GM12892 (cell line): ENCODE measurements around the gene KDM2B.

ENCODE experiments used
- DNase-seq: peaks from one replicate; pipeline ENCODE4 v3.0.0; 2011; ENCODE audit not compliant: insufficient read length
- FAIRE-seq: peaks from 2 replicates; lab custom pipeline; 2011; peaks lifted over from hg19 to GRCh38; lab: Jason Lieb, UNC
- POLR2A ChIP-seq: IDR thresholded peaks from 2 replicates; pipeline ENCODE4 v1.6.1; 2011; ENCODE audit warnings: low read depth, low read length, control low read depth
- POLR2AphosphoS5 ChIP-seq: IDR thresholded peaks from 2 replicates; pipeline ENCODE4 v1.6.1; 2011; ENCODE audit warnings: low read depth, low read length, control low read depth
- TAF1 ChIP-seq: IDR thresholded peaks from 2 replicates; pipeline ENCODE4 v1.6.1; 2011; ENCODE audit warnings: low read depth, mild to moderate bottlenecking, control low read depth, low read length, borderline replicate concordance

Gene KDM2B

DNA sequence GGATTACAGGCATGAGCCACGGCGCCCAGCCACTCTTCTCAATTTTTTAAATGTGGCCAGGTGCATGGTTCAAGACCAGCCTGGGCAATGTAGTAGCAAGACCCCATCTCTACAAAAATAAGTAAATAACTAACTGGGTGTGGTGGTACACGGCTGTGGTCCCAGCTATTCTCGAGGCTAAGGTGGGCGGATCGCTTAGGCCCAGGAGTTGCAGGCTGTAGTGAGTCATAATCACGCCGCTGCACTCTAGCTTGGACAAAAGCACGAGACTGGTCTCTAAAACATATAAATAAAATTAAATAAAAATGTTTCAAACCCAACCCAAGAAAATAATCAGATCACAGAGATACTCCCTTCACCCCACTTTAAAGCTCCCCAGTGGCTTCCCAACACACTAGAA is 8.9 kb downstream of the KDM2B start:
- DNase-seq (no peak), FAIRE-seq (no peak)

DNA sequence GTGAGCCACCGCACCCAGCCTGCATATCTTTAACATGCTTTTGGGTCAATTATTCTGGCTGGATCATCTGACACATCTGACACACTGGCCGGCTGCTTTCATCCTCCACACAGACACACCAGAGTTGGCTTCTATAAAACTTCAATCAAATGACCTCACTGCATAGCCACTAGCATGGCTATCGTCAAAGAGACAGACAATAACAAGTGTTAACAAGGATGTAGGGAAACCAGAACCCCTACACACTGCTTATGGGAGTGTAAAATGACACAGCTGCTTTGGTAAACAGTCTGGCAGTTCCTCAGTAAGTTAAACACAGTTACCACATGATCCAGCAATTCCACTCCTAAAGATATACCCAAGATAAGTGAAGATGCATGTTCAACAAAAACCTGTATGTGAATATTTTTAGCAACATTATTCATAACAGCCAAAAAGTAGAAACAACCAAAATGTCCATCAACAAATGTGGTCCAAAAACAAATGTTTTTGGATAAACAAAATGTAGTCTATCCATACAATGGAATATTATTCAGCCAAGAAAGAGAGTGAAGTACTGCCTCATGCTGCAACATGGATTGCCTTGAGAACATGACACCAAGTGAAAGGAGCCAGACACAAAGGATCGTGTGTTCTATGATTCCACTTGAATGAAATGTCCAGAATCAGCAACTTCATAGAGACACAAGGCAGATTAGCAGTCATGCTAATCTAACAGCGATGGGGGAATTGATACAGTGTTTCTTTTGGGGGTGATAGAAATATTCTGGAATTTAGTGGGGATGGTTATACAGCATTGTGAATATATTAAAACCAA is 10.1 kb downstream of the KDM2B start:
- DNase-seq: no peak
- FAIRE-seq: no peak
- no peak for TF ChIP-seq POLR2A
- no peak for TF ChIP-seq POLR2AphosphoS5
- no peak for TF ChIP-seq TAF1

More for the DNA sequence above, 8.9 kb downstream of the KDM2B start:
- TF ChIP-seq TAF1 (no peak), POLR2A (no peak), POLR2AphosphoS5 (no peak)

DNA sequence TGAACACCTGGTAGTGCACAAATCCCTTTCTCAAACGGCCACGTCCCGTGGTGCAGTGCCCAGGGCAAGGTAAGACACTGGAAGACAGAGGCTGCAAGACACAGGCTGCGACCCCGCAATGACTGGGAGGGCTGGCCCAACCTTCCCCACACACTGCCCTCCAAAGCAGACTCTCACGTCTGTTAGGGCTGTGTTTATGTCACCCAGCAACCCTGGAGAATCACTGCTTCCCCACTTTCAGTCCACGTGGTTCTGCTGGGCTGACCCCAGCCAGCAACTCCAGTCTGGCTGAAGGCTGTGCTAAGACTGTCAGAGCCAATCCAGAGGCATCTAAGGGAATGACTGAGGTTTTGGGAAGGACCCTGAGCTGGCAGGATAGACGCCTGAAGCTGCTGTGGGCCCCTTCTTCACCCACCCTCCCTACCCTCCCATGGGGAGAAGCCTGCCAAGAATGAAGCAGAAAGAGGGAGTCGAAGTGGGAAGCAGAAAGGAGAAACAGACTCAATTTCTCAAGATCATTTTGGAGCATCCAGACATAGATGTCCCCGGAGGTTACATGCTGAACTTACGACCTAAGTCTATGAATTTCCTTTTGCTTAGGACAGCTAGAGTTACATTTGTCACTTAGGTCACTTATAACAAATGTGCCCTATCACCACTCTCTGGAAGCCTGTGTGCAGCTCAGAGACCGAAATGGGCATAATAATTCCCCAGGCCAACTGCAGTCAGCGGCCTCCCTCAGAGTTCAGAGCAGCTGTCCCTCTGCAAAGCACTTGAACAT is 11.7 kb downstream of the KDM2B start:
- TF ChIP-seq TAF1 (no peak), POLR2AphosphoS5 (no peak), POLR2A (no peak)
- FAIRE-seq (no peak), DNase-seq (no peak)

DNA sequence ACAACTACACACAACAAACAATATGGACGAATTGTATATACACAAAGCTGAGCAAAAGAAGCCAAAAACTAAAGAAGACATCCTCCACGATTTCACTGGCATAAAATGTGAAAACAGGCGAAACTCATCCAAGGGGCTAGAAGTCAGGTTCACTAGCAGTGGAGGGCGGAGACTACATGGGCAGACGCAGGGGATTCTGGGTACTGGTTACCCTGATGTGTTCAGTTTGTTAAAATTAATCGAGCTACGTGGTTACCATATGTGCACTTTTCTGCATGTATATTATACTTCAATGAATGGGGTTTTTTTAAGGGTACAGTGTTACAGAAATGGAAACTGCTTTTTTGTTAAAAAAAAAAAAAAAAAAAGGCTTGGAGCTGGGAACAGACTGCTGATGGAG is 12.3 kb downstream of the KDM2B start:
- no peak for TF ChIP-seq TAF1
- no peak for TF ChIP-seq POLR2AphosphoS5
- TF ChIP-seq POLR2A: no peak
- peak; percentile 30 for FAIRE-seq

DNA sequence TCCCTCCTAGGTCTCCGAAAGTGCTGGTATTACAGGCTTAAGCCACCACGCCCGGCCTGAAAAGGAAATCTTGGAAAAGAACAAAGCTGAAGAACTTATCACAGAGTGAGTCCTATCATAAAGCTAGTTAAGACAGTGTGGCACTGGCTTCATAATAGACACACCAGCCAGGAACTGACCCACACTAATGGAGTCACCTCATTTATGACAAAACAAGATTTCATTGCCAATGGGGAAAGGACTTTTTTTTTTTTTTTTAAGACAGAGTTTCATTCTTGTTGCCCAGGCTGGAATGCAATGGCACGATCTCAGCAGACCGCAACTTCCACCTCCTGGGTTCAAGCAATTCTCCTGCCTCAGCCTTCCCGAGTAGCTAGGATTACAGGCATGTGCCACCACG is 15.7 kb downstream of the KDM2B start:
- no peak for DNase-seq
- TF ChIP-seq POLR2A (no peak), TAF1 (no peak), POLR2AphosphoS5 (no peak)
- FAIRE-seq: no peak

More for the DNA sequence above, 12.3 kb downstream of the KDM2B start:
- DNase-seq: no peak

DNA sequence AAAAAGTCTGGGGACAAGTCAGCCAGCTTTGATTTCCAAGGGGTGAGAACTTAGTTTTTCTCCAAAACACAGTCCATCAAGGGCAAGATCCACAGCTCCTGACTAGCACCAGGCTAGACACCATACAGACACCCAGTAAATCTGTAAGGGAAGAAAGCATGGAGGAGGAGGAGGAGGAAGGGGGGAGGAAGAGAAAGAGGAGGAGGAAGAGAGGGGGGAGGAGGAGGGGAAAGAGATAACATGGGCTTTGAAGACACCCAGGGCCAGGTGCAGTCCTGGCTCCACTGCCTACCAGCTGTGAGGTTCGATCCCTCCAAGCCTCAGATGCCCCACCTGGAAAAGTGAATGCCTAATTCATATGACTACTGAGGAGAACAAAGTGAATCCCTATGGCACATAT is 18.3 kb downstream of the KDM2B start:
- TF ChIP-seq POLR2AphosphoS5: no peak
- no peak for TF ChIP-seq TAF1
- TF ChIP-seq POLR2A: no peak
- FAIRE-seq (no peak), DNase-seq (no peak)

DNA sequence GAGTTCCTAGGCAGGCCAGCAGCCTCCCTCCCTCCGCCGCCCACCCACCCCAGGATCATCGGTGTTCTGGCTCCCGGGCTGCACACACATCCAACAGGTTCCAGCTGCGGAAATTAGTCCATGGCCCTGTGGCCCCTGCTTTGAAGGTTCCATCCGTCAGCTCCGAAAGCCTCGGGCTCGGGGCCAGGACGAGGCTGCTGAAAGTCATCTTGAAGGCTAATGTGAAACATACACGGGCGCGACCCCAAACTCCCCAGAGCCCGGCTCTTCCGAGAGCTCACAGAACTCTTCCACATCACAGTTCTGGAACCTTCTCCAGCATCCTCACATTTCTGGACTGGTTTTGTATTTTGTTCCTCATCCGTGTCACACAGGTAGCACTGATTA is 19.8 kb downstream of the KDM2B start:
- no peak for TF ChIP-seq TAF1
- TF ChIP-seq POLR2A: no peak
- FAIRE-seq (no peak), DNase-seq (no peak)

DNA sequence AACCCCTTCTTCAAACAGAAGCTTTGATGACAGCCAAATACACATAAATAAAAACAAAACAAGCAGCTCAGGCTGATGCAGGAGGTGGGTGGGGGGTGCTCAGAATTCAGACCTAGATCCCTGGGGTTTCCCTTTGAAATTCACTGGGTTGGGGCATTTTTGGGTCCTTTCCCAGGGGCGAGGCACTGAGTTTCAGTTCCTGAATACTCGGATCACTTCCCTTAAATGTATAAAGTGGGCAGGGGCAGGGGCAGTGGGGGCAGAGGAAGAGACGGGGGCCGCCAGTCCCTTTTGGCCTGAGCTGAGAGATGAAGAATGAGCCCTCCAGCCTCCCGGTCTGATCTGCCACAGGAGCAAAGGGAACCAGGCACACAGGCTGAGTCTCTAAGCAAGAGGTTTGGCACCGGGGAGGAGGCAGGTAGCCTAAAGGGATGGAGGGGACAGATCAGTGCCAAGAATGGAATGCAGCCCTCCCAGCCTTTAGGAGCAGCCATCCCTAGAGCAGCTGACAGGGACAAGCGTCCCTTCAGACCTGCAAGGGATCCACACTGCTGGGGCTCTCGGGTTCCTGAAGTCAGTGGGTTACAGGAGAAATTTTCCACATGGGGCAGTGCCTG is 20.3 kb downstream of the KDM2B start:
- peak; percentile 14 for FAIRE-seq
- DNase-seq: no peak
- TF ChIP-seq POLR2A: no peak
- TF ChIP-seq TAF1: no peak
- no peak for TF ChIP-seq POLR2AphosphoS5

DNA sequence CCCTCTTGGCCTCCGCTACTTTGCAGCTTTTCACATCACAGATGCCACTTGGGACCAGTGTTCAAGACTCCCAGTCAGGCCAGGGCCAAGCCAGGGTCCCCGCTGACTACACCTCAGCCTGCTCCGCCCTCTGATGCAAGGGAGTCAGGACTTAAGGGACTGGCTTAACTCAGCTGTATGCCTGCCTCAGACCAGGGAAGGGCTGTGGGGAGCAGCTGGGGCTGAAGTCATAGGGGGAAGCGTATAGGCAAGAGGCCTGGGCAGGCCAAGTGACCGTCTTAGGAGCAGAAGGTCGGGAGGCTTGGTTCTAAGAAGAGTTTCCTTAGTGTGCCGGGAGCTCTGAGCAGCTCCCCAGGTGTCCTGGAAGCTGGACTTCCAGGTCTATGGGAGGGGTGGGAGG is 21.9 kb downstream of the KDM2B start:
- DNase-seq: no peak
- no peak for FAIRE-seq
- TF ChIP-seq POLR2AphosphoS5 (no peak), POLR2A (no peak), TAF1 (no peak)

DNA sequence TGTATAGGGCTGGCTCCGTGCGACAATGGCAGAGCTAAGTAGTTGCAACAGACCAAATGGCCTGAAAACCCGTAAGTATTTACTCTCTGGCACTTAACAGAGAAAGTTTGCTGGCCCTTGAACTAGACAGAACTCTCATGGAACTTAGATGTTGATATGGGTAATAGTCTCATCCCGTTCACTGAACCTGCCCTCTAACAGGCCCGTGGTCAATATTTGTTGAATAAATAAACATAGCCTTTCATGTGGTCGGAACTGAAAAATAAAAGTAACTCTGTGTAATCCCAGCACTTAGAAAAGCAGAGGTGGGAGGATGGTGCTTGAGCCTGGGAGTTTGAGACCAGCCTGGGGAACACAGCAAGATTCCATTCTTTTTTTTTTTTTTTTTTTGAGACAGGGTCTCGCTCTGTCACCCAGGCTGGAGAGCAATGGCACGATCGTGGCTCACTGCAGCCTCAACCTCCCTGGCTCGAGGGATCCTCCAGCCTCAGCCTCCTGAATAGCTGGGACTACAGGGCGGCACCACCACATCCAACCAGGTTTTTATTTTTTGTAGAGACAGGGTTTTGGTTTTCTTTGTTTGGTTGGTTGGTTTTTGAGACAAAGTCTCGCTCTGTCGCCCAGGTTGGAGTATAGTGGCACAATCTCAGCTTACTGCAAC is 29.7 kb downstream of the KDM2B start:
- FAIRE-seq (no peak), DNase-seq (no peak)
- TF ChIP-seq POLR2A (no peak), TAF1 (no peak), POLR2AphosphoS5 (no peak)

DNA sequence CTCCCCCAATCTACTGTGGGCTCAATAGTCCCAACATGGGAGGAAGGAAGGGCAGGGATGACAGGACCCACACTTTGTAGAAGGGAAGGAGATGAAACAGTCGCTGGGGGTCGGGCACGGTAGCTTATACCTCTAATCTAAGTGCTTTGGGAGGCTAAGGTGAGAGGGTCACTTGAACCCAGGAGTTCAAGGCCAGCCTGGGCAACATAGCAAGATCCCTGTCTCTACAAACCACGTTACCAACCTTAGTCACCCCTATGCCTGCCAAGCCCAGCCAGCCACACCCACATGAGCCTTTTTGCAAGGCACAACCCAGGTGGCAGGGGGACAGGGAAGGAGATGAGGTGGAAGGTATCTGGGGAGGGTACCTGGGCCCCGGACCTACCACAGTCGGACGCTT is 31.7 kb downstream of the KDM2B start:
- TF ChIP-seq POLR2A: no peak
- no peak for TF ChIP-seq TAF1
- no peak for TF ChIP-seq POLR2AphosphoS5
- no peak for FAIRE-seq
- no peak for DNase-seq
